MM.1S (cell line): ENCODE data around the gene TPRA1.

Experiments
- DNase-seq: peaks from one replicate; pipeline ENCODE4 v3.0.0-alpha.2; 2015
- H2AFZ ChIP-seq: fragments of 300-600 bp; sonication (generic); 2 replicates; pipeline ENCODE4 v1.6.0; 2016; ENCODE audit warnings: antibody characterized with exemption, low read length
- H3F3A ChIP-seq: fragments of 300-600 bp; sonication (generic); 2 replicates; pipeline ENCODE4 v1.6.1; 2016; ENCODE audit warnings: mild to moderate bottlenecking, antibody characterized with exemption, low read length, moderate library complexity, mixed read lengths; ENCODE audit not compliant: insufficient read depth
- H3K27ac ChIP-seq: fragments of 300-600 bp; sonication (generic); 2 replicates; pipeline ENCODE4 v1.5.1; 2016; ENCODE audit warnings: mild to moderate bottlenecking, low read length
- H3K27me3 ChIP-seq: fragments of 300-600 bp; sonication (generic); replicated peaks from 2 replicates; pipeline ENCODE4 v1.6.0; 2016; ENCODE audit warnings: low read length; ENCODE audit not compliant: insufficient read depth
- H3K36me3 ChIP-seq: fragments of 300-600 bp; sonication (generic); replicated peaks from 2 replicates; pipeline ENCODE4 v1.6.1; 2016; ENCODE audit warnings: mild to moderate bottlenecking, low read length, mixed read lengths; ENCODE audit not compliant: insufficient read depth
- H3K4me1 ChIP-seq: fragments of 300-600 bp; sonication (generic); 2 replicates; pipeline ENCODE4 v1.6.1; 2016; ENCODE audit warnings: low read length, mixed read lengths
- H3K4me2 ChIP-seq: fragments of 300-600 bp; sonication (generic); 2 replicates; pipeline ENCODE4 v1.6.0; 2016; ENCODE audit warnings: low read depth, low read length
- H3K4me3 ChIP-seq: fragments of 300-600 bp; sonication (generic); 2 replicates; pipeline ENCODE4 v1.5.1; 2016; ENCODE audit warnings: low read length, mixed read lengths
- H3K79me2 ChIP-seq: fragments of 300-600 bp; sonication (generic); 2 replicates; pipeline ENCODE4 v1.6.1; 2016; ENCODE audit warnings: mixed run types, low read length, mixed read lengths
- H3K9ac ChIP-seq: fragments of 300-600 bp; sonication (generic); 2 replicates; pipeline ENCODE4 v1.6.1; 2016; ENCODE audit warnings: low read length, mixed read lengths
- H3K9me2 ChIP-seq: fragments of 300-600 bp; sonication (generic); replicated peaks from 2 replicates; pipeline ENCODE4 v1.6.1; 2016; ENCODE audit warnings: mild to moderate bottlenecking, low read length, mixed read lengths; ENCODE audit not compliant: insufficient read depth
- H3K9me3 ChIP-seq: fragments of 300-600 bp; sonication (generic); replicated peaks from 2 replicates; pipeline ENCODE4 v1.6.1; 2016; ENCODE audit warnings: mild to moderate bottlenecking, low read length, mixed read lengths; ENCODE audit not compliant: insufficient read depth
- H4K20me1 ChIP-seq: fragments of 300-600 bp; sonication (generic); 2 replicates; pipeline ENCODE4 v1.6.1; 2016; ENCODE audit warnings: mild to moderate bottlenecking, low read length, moderate library complexity, mixed read lengths; ENCODE audit not compliant: insufficient read depth
- CTCF ChIP-seq: fragments of 300-600 bp; sonication (generic); IDR thresholded peaks from 2 replicates; pipeline ENCODE4 v1.5.1; 2016; ENCODE audit warnings: antibody characterized with exemption, low read length, mixed read lengths
- EZH2 ChIP-seq: fragments of 300-600 bp; sonication (generic); optimal IDR thresholded peaks from 2 replicates; pipeline ENCODE3; 2017; ENCODE audit warnings: low read depth, mild to moderate bottlenecking, antibody characterized with exemption, low read length, mixed read lengths
- EZH2phosphoT487 ChIP-seq: fragments of 300-600 bp; sonication (generic); IDR thresholded peaks from 2 replicates; pipeline ENCODE4 v1.6.1; 2018; ENCODE audit warnings: antibody characterized with exemption, low read length

The TPRA1 gene

GRCh38 chr3:127628788-127629466 is 38.4 kb upstream of the TPRA1 start, which contains the start of gene PODXL2:
Gene PODXL2 (plus strand): TSS chr3:127629185. CDS start chr3:127629220, 35 bp downstream.
- Histone ChIP-seq H3K4me1 (no peaks in the 10 kb centered on the region), H3K36me3 (no peaks in the 10 kb centered on the region), H3K27ac (no peak within 1 kb of the TSS), H3K9ac (no peak within 1 kb of the TSS), H3K4me2 (peak within 1 kb of the TSS; percentile 89), H3K27me3 (peaks cover 24% of the 10 kb centered on the region), H3F3A (no peaks in the 10 kb centered on the region), H3K9me2 (no peaks in the 10 kb centered on the region), H3K4me3 (peak within 1 kb of the TSS; percentile 61), H3K9me3 (no peaks in the 10 kb centered on the region), H2AFZ (no peak within 1 kb of the TSS), H3K79me2 (no peaks in the 10 kb centered on the region), H4K20me1 (no peaks in the 10 kb centered on the region)
- TF ChIP-seq EZH2: no peak
- TF ChIP-seq EZH2phosphoT487: no peak
- TF ChIP-seq CTCF: no peak
- peak; percentile 43 for DNase-seq

- Histone ChIP-seq H3K9me2 (no peaks in the 10 kb centered on the region), H3K4me2 (no peak overlapping the region), H3K9me3 (no peaks in the 10 kb centered on the region), H3K4me1 (no peaks in the 10 kb centered on the region), H3K4me3 (no peak overlapping the region), H3K27me3 (peaks cover 24% of the 10 kb centered on the region), H3K9ac (no peak overlapping the region), H3K27ac (no peak overlapping the region), H2AFZ (no peak overlapping the region), H4K20me1 (no peaks in the 10 kb centered on the region), H3K79me2 (no peaks in the 10 kb centered on the region), H3F3A (no peaks in the 10 kb centered on the region), H3K36me3 (no peaks in the 10 kb centered on the region)
- TF ChIP-seq CTCF (no peak), EZH2phosphoT487 (no peak), EZH2 (no peak)
- DNase-seq: no peak
Measured at GRCh38 chr3:127628426-127628787, 37.9 kb upstream of the TPRA1 start.

GRCh38 chr3:127625821-127626220 is 35.3 kb upstream of the TPRA1 start:
- Histone ChIP-seq H3K27me3 (peaks cover 24% of the 10 kb centered on the region), H3K9me2 (no peaks in the 10 kb centered on the region), H3K79me2 (no peaks in the 10 kb centered on the region), H3K4me2 (no peak overlapping the region), H3F3A (no peaks in the 10 kb centered on the region), H3K9me3 (no peaks in the 10 kb centered on the region), H3K27ac (no peak overlapping the region), H3K4me1 (no peaks in the 10 kb centered on the region), H2AFZ (no peak overlapping the region), H3K9ac (no peak overlapping the region), H4K20me1 (no peaks in the 10 kb centered on the region), H3K36me3 (0 out of 2 replicates have a peak, but pooled peaks cover 3% of the 10 kb centered on the region), H3K4me3 (no peak overlapping the region)
- TF ChIP-seq EZH2: no peak
- no peak for TF ChIP-seq EZH2phosphoT487
- no peak for TF ChIP-seq CTCF
- no peak for DNase-seq
